Naive thymus-derived CD4-positive, alpha-beta T cell (primary cell): ENCODE results near the gene SUPT6H. TPM values are rescaled to one million over a fixed set of nuclear protein-coding genes. Genes with fewer than 3 reads are reported as not detected.

Source experiments
- ATAC-seq: fragments of 150-1000 bp; cut with Tn5 transposase; 2 replicates; pipeline ENCODE4 v1.10.0; 2021; ENCODE audit warnings: mild to moderate bottlenecking, moderate library complexity
- CTCF ChIA-PET: fragments of 350-600 bp; sonication (Branson Sonifier 250); formaldehyde crosslinking; loops from one replicate; lab custom pipeline; 2021; ENCODE audit warnings: antibody characterized with exemption; lab: Charles Lee
- POLR2A ChIA-PET: fragments of 350-600 bp; sonication (Branson Sonifier 250); formaldehyde crosslinking; loops from one replicate; lab custom pipeline; 2021; ENCODE audit warnings: antibody characterized with exemption, inconsistent platforms; lab: Charles Lee
- DNase-seq, 9 donors: peaks; one replicate each; pipeline versions ENCODE4 v3.0.0 to v3.0.0-alpha.2; 2020 to 2022; ENCODE audit warnings: mixed read lengths in 1 of 9
- H3K27ac ChIP-seq: one replicate; pipeline ENCODE4 v1.7.0; 2013; ENCODE audit warnings: mild to moderate bottlenecking, low read depth, low read length, moderate library complexity
- H3K27me3 ChIP-seq, 2 donors: one replicate each; pipeline ENCODE4 v1.7.0; 2013; ENCODE audit warnings: low read length in 2 of 2, mild to moderate bottlenecking in 2 of 2, moderate library complexity in 2 of 2; ENCODE audit not compliant: control insufficient read depth in 2 of 2, insufficient read depth in 2 of 2
- H3K36me3 ChIP-seq, 3 experiments: 1 replicate in 2 of 3; 2 replicates in 1 of 3; pipeline ENCODE4 v1.7.0; 2013; ENCODE audit warnings: low read length in 3 of 3, mild to moderate bottlenecking in 3 of 3, moderate library complexity in 1 of 3; ENCODE audit not compliant: insufficient read depth in 3 of 3, control insufficient read depth in 2 of 3
- H3K4me1 ChIP-seq, 2 donors: one replicate each; pipeline ENCODE4 v1.7.0; 2013; ENCODE audit warnings: low read length in 2 of 2, mild to moderate bottlenecking in 2 of 2, moderate library complexity in 1 of 2; ENCODE audit not compliant: control insufficient read depth in 2 of 2, insufficient read depth in 2 of 2
- H3K4me3 ChIP-seq: 2 replicates; pipeline ENCODE4 v1.7.0; 2013; ENCODE audit warnings: mild to moderate bottlenecking, low read length
- H3K9me3 ChIP-seq, 3 experiments: 1 replicate in 2 of 3; 2 replicates in 1 of 3; pipeline ENCODE4 v1.7.0; 2013; ENCODE audit warnings: low read length in 3 of 3; ENCODE audit not compliant: control insufficient read depth in 2 of 3
- H3K27ac Mint-ChIP-seq, 9 donors: one replicate each; pipeline ENCODE4 v1.8.0; 2020 to 2022; ENCODE audit warnings: mixed read lengths in 9 of 9, mild to moderate bottlenecking in 8 of 9, moderate library complexity in 5 of 9, inconsistent platforms in 2 of 9
- H3K27me3 Mint-ChIP-seq, 5 donors: one replicate each; pipeline ENCODE4 v1.8.0; 2021 to 2022; ENCODE audit warnings: mixed read lengths in 5 of 5, mild to moderate bottlenecking in 1 of 5
- H3K36me3 Mint-ChIP-seq, 5 donors: one replicate each; pipeline ENCODE4 v1.8.0; 2020 to 2022; ENCODE audit warnings: mixed read lengths in 5 of 5, mild to moderate bottlenecking in 3 of 5, inconsistent platforms in 1 of 5
- H3K4me1 Mint-ChIP-seq, 7 donors: one replicate each; pipeline ENCODE4 v1.8.0; 2020 to 2022; ENCODE audit warnings: mixed read lengths in 7 of 7, mild to moderate bottlenecking in 3 of 7, inconsistent platforms in 1 of 7
- H3K4me3 Mint-ChIP-seq, 10 donors: one replicate each; pipeline ENCODE4 v1.8.0; 2020 to 2022; ENCODE audit warnings: mild to moderate bottlenecking in 10 of 10, mixed read lengths in 10 of 10, moderate library complexity in 6 of 10, inconsistent platforms in 2 of 10
- H3K9me3 Mint-ChIP-seq, 11 donors: one replicate each; pipeline ENCODE4 v1.8.0; 2020 to 2022; ENCODE audit warnings: mixed read lengths in 11 of 11, mild to moderate bottlenecking in 4 of 11, inconsistent platforms in 1 of 11, moderate library complexity in 1 of 11
- intact Hi-C, 2 donors: fragments of 100-400 bp; cut with micrococcal nuclease; formaldehyde crosslinking; loops; one replicate each; pipeline ENCODE4 v1.15.1; 2023
- polyA plus RNA-seq, 2 donors: library from polyadenylated mRNA; unstranded; fragments of 300-500 nt; fragmentation: Illumina TruSeq; gene quantifications; one replicate each; pipeline ENCODE4 v1.2.3, GENCODE V29; 2021
- total RNA-seq, 6 experiments: library from RNA in 5 of 6; stranded (reverse) in 5 of 6; gene quantifications; 1 replicate in 5 of 6; 2 replicates in 1 of 6; pipeline ENCODE4 v1.2.3 and lab custom pipeline; 2021 to 2026

SUPT6H gene
- total and polyA plus RNA-seq, 7 experiments from 2014 or later: 9.8 to 132 (median 92.9) TPM

- Mint-ChIP-seq H3K4me1 (peaks cover 12 to 29% (median 19%) of the 10 kb centered on the region in 7 donors), H3K36me3 (peaks cover 0 to 3% (median 0%) of the 10 kb centered on the region in 5 donors), H3K9me3 (no peaks in the 10 kb centered on the region), H3K27me3 (peaks cover 0 to 14% (median 6%) of the 10 kb centered on the region in 5 donors), H3K4me3 (peak overlapping the region; percentile 76 to 94 (median 92)), H3K27ac (peak overlapping the region; percentile 85 to 98 (median 93))
- ATAC-seq: peak; percentile 95
- POLR2A ChIA-PET: interaction anchor here (0.6 to 5.2 kb wide), 19 partner anchors 9 to 430 kb away, joined by 3 to 59 read pairs (median 5); partner anchors contain the start of genes ALDOC, BLTP2, NEK8 and PHF12
- no peaks in the 10 kb centered on the region for H3K27me3 ChIP-seq
- intact Hi-C loops: loop anchor here (1.0 to 5.0 kb wide), 9 partner anchors 8 to 159 kb away; partner anchors contain the start of genes RPL23A (in 2 of the 2), SPAG5 (in 2 of the 2), SUPT6H (in 2 of the 2) and BLTP2 (in 1 of the 2)
- H3K4me1 ChIP-seq: peaks cover 9 to 12% of the 10 kb centered on the region in 2 donors
- H3K36me3 ChIP-seq: no peaks in the 10 kb centered on the region
- peak overlapping the region; percentile 95 for H3K4me3 ChIP-seq
- CTCF ChIA-PET: interaction anchor here (1.0 to 2.3 kb wide), 3 partner anchors 8 to 24 kb away, joined by 3 to 15 read pairs (median 3); partner anchors contain the start of genes RPL23A and TLCD1
- peak; percentile 71 to 97 (median 85) for DNase-seq
- H3K27ac ChIP-seq: peak overlapping the region; percentile 83
- H3K9me3 ChIP-seq: no peaks in the 10 kb centered on the region
Measured at GRCh38 chr17:28710861-28711722, 49.1 kb downstream of the SUPT6H start.

GRCh38 chr17:28711723-28712031 lies 49.7 kb downstream of the SUPT6H start, which contains the start of gene PROCA1:
TSS of gene PROCA1 (minus strand) at chr17:28711888. CDS start at chr17:28711660, 228 bp downstream.
- ATAC-seq (peak; percentile 46), DNase-seq (peak in 2 of 9 donors; percentile 42 to 50)
- Mint-ChIP-seq H3K9me3 (no peaks in the 10 kb centered on the region), H3K4me3 (peak within 1 kb of the TSS; percentile 76 to 94 (median 92)), H3K27me3 (peaks cover 0 to 14% (median 6%) of the 10 kb centered on the region in 5 donors), H3K36me3 (peaks cover 0 to 3% (median 0%) of the 10 kb centered on the region in 5 donors), H3K4me1 (peaks cover 12 to 33% (median 19%) of the 10 kb centered on the region in 7 donors), H3K27ac (peak within 1 kb of the TSS; percentile 85 to 98 (median 93))
- Histone ChIP-seq H3K4me3 (peak within 1 kb of the TSS; percentile 95), H3K36me3 (no peaks in the 10 kb centered on the region), H3K27ac (peak within 1 kb of the TSS; percentile 83), H3K27me3 (no peaks in the 10 kb centered on the region), H3K4me1 (peaks cover 9 to 12% of the 10 kb centered on the region in 2 donors), H3K9me3 (no peaks in the 10 kb centered on the region)
- ChIA-PET CTCF (interaction anchor here (0.9 to 2.3 kb wide), 3 partner anchors 15 to 52 kb away, joined by 3 to 15 read pairs (median 3); partner anchors contain the start of gene TLCD1), POLR2A (interaction anchor here (0.6 to 5.2 kb wide), 19 partner anchors 9 to 240 kb away, joined by 3 to 59 read pairs (median 5); partner anchors contain the start of genes ALDOC, BLTP2, NEK8 and PHF12)
- intact Hi-C loops: loop anchor here (1.0 to 5.0 kb wide), 8 partner anchors 8 to 159 kb away; partner anchors contain the start of genes RPL23A (in 2 of the 2), SUPT6H (in 2 of the 2), BLTP2 (in 1 of the 2) and SDF2 (in 1 of the 2)

GRCh38 chr17:28712032-28712704 lies 50.2 kb downstream of the SUPT6H start:
- intact Hi-C loops: loop anchor here in 1 of 2 donors (5.0 kb wide), 2 partner anchors 50 to 115 kb away; partner anchors contain the start of genes SDF2, SPAG5 and SUPT6H
- H3K4me1 ChIP-seq: peaks cover 9 to 12% of the 10 kb centered on the region in 2 donors

GRCh38 chr17:28712705-28713415 lies 50.9 kb downstream of the SUPT6H start:
- Histone ChIP-seq H3K4me1 (peaks cover 9 to 12% of the 10 kb centered on the region in 2 donors), H3K27ac (peak overlapping the region; percentile 83), H3K4me3 (peak overlapping the region; percentile 95), H3K9me3 (no peaks in the 10 kb centered on the region), H3K27me3 (no peaks in the 10 kb centered on the region), H3K36me3 (no peaks in the 10 kb centered on the region)
- POLR2A ChIA-PET: interaction anchor here (0.9 to 5.2 kb wide), 8 partner anchors 8 to 239 kb away, joined by 3 to 59 read pairs (median 18); partner anchors contain the start of genes BLTP2, NEK8, PHF12 and RPL23A
- intact Hi-C loops: loop anchor here in 1 of 2 donors (5.0 kb wide), 2 partner anchors 51 to 116 kb away; partner anchors contain the start of genes SDF2, SPAG5 and SUPT6H
- DNase-seq (no peak), ATAC-seq (no peak)
- Mint-ChIP-seq H3K9me3 (no peaks in the 10 kb centered on the region), H3K4me3 (peak overlapping the region; percentile 76 to 94 (median 90)), H3K4me1 (peaks cover 12 to 34% (median 19%) of the 10 kb centered on the region in 7 donors), H3K27ac (peak overlapping the region; percentile 64 to 98 (median 87)), H3K36me3 (no peaks in the 10 kb centered on the region), H3K27me3 (peaks cover 0 to 14% (median 6%) of the 10 kb centered on the region in 5 donors)
- CTCF ChIA-PET: interaction anchor here (1.2 to 1.3 kb wide), 2 partner anchors 14 to 25 kb away, joined by 3 to 4 read pairs; no protein-coding TSS in a partner anchor

More at GRCh38 chr17:28712032-28712704, 50.2 kb downstream of the SUPT6H start:
- Histone ChIP-seq H3K36me3 (no peaks in the 10 kb centered on the region), H3K4me3 (peak overlapping the region; percentile 95), H3K9me3 (no peaks in the 10 kb centered on the region), H3K27ac (peak overlapping the region; percentile 83), H3K27me3 (no peaks in the 10 kb centered on the region)
- Mint-ChIP-seq H3K4me1 (peaks cover 12 to 33% (median 19%) of the 10 kb centered on the region in 7 donors), H3K36me3 (peaks cover 0 to 3% (median 0%) of the 10 kb centered on the region in 5 donors), H3K9me3 (no peaks in the 10 kb centered on the region), H3K27me3 (peaks cover 0 to 14% (median 6%) of the 10 kb centered on the region in 5 donors), H3K27ac (peak overlapping the region; percentile 85 to 98 (median 93)), H3K4me3 (peak overlapping the region; percentile 76 to 94 (median 90))
- POLR2A ChIA-PET: interaction anchor here (0.9 to 5.2 kb wide), 15 partner anchors 8 to 240 kb away, joined by 3 to 59 read pairs (median 6); partner anchors contain the start of genes ALDOC, BLTP2, NEK8 and PHF12
- CTCF ChIA-PET: interaction anchor here (0.9 to 2.3 kb wide), 4 partner anchors 15 to 51 kb away, joined by 3 to 15 read pairs (median 4); partner anchors contain the start of gene TLCD1
- ATAC-seq (peak; percentile 53), DNase-seq (peak in 8 of 9 donors; percentile 38 to 75 (median 46))

DNA sequence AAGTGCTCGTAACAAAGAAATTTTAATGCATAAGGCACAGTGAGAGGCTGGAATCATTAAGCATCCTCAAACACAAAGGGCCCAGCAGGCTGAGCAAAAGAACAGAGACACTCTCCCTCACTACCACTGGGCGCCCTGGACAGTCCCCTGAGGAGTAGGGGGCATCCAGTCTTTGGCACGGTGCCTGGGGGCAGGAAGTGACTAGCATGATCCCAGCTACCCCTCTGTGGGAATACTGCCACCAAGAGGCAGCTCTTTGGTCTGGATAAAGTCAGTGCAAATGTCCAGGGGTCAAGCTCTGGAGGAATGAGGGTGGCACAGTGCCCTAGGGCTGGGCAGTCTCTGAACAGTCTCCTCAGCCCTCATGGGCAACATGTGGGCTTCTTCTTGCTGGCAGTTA lies 52.3 kb downstream of the SUPT6H start:
- Mint-ChIP-seq H3K9me3 (peaks cover 0 to 2% (median 0%) of the 10 kb centered on the region in 11 donors), H3K4me1 (peaks cover 16 to 43% (median 27%) of the 10 kb centered on the region in 7 donors), H3K27me3 (peaks cover 0 to 23% (median 6%) of the 10 kb centered on the region in 5 donors), H3K27ac (no peak overlapping the region), H3K36me3 (no peaks in the 10 kb centered on the region), H3K4me3 (peak overlapping the region in 1 of 10 donors; percentile 33)
- ChIA-PET CTCF (no interaction called here), POLR2A (interaction anchor here (1.1 to 1.2 kb wide), 2 partner anchors 52 to 212 kb away, joined by 3 read pairs; partner anchors contain the start of genes SDF2 and SUPT6H)
- intact Hi-C loops: loop anchor here in 1 of 2 donors (5.0 kb wide), 2 partner anchors 52 to 117 kb away; partner anchors contain the start of genes SDF2, SPAG5 and SUPT6H
- no peak for DNase-seq
- no peak for ATAC-seq
- Histone ChIP-seq H3K27me3 (no peaks in the 10 kb centered on the region), H3K9me3 (no peaks in the 10 kb centered on the region), H3K36me3 (no peaks in the 10 kb centered on the region), H3K27ac (no peak overlapping the region), H3K4me3 (no peak overlapping the region), H3K4me1 (peaks cover 13 to 15% of the 10 kb centered on the region in 2 donors)
